Coronary artery (tissue), 2 donors: ENCODE data around the gene OR2D3.
"Not testable (repeated sequence)": the region's sequence is repeated elsewhere in the genome, so short reads cannot be mapped to it uniquely, and the experiment has no call there.

Experiments used
- DNase-seq: peaks from one replicate; pipeline ENCODE4 v3.0.0-alpha.2; 2017; ENCODE audit warnings: low spot score
- H3K27ac ChIP-seq, 2 donors: fragments of 200-600 bp; sonication (generic); one replicate each; pipeline ENCODE4 v1.5.1; 2016 to 2019
- H3K4me3 ChIP-seq: fragments of 200-600 bp; sonication (generic); 2 replicates; pipeline ENCODE4 v1.5.1; 2016; ENCODE audit warnings: mild to moderate bottlenecking, moderate library complexity
- TF ChIP-seq, protein P1 (sequence below): fragments of 200-600 bp; sonication (generic); IDR thresholded peaks from one replicate; pipeline ENCODE4 v1.5.1; 2019; ENCODE audit warnings: antibody characterized with exemption

Gene OR2D3

GRCh38 chr11:6927030-6927617 lies 6.3 kb downstream of the OR2D3 start:
- DNase-seq = no peak
- Histone ChIP-seq H3K27ac (peak overlapping the region in 1 of 2 donors; percentile 49), H3K4me3 (peak overlapping the region; percentile 76)
- TF ChIP-seq, protein P1, sequence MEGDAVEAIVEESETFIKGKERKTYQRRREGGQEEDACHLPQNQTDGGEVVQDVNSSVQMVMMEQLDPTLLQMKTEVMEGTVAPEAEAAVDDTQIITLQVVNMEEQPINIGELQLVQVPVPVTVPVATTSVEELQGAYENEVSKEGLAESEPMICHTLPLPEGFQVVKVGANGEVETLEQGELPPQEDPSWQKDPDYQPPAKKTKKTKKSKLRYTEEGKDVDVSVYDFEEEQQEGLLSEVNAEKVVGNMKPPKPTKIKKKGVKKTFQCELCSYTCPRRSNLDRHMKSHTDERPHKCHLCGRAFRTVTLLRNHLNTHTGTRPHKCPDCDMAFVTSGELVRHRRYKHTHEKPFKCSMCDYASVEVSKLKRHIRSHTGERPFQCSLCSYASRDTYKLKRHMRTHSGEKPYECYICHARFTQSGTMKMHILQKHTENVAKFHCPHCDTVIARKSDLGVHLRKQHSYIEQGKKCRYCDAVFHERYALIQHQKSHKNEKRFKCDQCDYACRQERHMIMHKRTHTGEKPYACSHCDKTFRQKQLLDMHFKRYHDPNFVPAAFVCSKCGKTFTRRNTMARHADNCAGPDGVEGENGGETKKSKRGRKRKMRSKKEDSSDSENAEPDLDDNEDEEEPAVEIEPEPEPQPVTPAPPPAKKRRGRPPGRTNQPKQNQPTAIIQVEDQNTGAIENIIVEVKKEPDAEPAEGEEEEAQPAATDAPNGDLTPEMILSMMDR = no peak

DNA sequence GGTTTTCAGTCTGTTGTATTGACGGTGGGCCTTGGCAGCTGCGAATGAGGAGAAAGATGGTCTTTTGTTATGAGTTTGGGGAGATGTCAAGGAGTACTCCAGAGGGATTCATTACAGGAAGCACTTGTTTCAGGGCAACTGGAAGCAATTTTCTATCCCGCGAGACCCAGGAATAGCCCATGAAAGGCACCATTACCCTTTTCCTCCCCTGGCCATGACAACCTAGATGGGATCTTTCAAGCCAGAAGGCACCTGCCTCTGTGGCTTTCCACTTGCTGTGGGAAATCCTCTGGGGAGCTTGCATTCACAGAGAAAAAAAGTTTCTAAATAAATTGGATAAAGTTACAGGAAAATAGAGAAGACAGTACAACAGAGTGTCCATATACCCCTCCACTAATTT lies 8.1 kb downstream of the OR2D3 start:
- DNase-seq = no peak
- TF ChIP-seq, protein P1 = no peak

GRCh38 chr11:6931146-6931713 lies 10.4 kb downstream of the OR2D3 start:
- TF ChIP-seq, protein P1 = no peak

More for the DNA sequence above, 8.1 kb downstream of the OR2D3 start:
- Histone ChIP-seq H3K27ac (no peak overlapping the region), H3K4me3 (no peak overlapping the region)

DNA sequence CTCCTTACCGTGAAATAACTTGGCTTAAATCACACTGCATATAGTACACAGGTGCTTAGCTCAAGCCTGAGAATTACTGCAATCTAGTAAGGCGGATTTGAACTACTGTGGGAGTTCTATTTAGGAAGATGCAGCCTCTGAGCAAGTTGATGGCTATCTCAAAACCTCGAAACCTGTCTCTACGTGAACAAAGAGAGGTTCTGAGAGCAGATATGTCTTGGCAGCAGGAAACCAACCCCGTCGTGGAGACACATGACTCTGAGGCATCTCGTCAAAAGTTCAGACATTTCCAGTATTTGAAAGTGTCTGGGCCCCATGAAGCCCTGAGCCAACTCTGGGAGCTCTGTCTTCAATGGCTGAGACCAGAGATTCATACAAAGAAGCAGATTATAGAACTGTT lies 11.3 kb downstream of the OR2D3 start:
- no peak overlapping the region for H3K27ac ChIP-seq
- no peak overlapping the region for H3K4me3 ChIP-seq
- TF ChIP-seq, protein P1 = no peak
- no peak for DNase-seq

More at GRCh38 chr11:6931146-6931713, 10.4 kb downstream of the OR2D3 start:
- no peak for DNase-seq
- Histone ChIP-seq H3K27ac (no peak overlapping the region), H3K4me3 (no peak overlapping the region)

DNA sequence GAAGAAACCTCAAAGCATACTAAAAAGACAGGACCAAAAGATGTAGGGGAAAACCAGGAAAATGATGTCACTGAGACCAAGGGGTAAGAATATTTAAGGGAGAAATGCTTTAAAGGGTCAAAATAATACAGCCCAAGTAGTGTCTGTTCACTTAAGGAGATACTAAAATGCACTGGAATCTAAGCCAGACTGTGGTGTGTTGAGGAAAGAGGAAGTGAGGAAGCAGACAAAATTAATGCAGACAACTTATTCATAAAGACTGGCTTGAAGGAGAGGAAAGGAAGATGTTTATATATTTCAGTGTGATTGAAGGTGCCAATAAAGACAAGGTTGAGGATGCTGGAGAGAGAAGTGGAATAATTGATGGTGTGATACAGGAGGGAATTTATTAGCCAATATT lies 21.2 kb downstream of the OR2D3 start:
- no peak overlapping the region for H3K27ac ChIP-seq
- H3K4me3 ChIP-seq = no peak overlapping the region
- no peak for DNase-seq
- TF ChIP-seq, protein P1 = no peak

- TF ChIP-seq, protein P1 = no peak
- DNase-seq = no peak
Measured at GRCh38 chr11:6943131-6943530, 22.3 kb downstream of the OR2D3 start.

GRCh38 chr11:6954248-6954647 lies 33.4 kb downstream of the OR2D3 start:
- DNase-seq = not testable (repeated sequence)

More at GRCh38 chr11:6943131-6943530, 22.3 kb downstream of the OR2D3 start:
- Histone ChIP-seq H3K4me3 (no peak overlapping the region), H3K27ac (no peak overlapping the region)

More at GRCh38 chr11:6954248-6954647, 33.4 kb downstream of the OR2D3 start:
- not testable (repeated sequence) for H3K4me3 ChIP-seq, H3K27ac ChIP-seq
